WTC11 (cell line): ENCODE results near the gene CARD14. TPM values are rescaled to one million over a fixed set of nuclear protein-coding genes. Genes with fewer than 3 reads are reported as not detected.
A peak's percentile ranks its signal among the peaks of the same experiment; 100 is the strongest.

Source experiments
- ATAC-seq: fragments of 200-7000 bp; cut with Tn5 transposase; 2 replicates; pipeline ENCODE4 v1.10.0; 2021; ENCODE audit warnings: mild to moderate bottlenecking, moderate library complexity
- CTCF ChIA-PET: fragments of 300-600 bp; sonication (Branson Sonifier 250); formaldehyde crosslinking; loops from one replicate; lab custom pipeline; 2021; ENCODE audit warnings: antibody characterized with exemption; lab: Charles Lee
- POLR2A ChIA-PET: fragments of 350-600 bp; sonication (Branson Sonifier 250); formaldehyde crosslinking; loops from one replicate; lab custom pipeline; 2021; ENCODE audit warnings: antibody characterized with exemption; lab: Charles Lee
- DNase-seq: peaks from one replicate; pipeline ENCODE4 v3.0.0; 2021; ENCODE audit warnings: low spot score
- H3K27ac Mint-ChIP-seq: 2 replicates; pipeline ENCODE4 v1.8.0; 2021; ENCODE audit warnings: mixed read lengths
- H3K27me3 Mint-ChIP-seq: 2 replicates; pipeline ENCODE4 v1.8.0; 2021; ENCODE audit warnings: low read depth, mild to moderate bottlenecking, moderate library complexity, mixed read lengths
- H3K36me3 Mint-ChIP-seq: 2 replicates; pipeline ENCODE4 v1.8.0; 2021; ENCODE audit warnings: mixed read lengths
- H3K4me1 Mint-ChIP-seq: 2 replicates; pipeline ENCODE4 v1.8.0; 2022; ENCODE audit warnings: mixed read lengths
- H3K4me3 Mint-ChIP-seq: 2 replicates; pipeline ENCODE4 v1.8.0; 2021; ENCODE audit warnings: mild to moderate bottlenecking, moderate library complexity, mixed read lengths
- H3K9me3 Mint-ChIP-seq: 2 replicates; pipeline ENCODE4 v1.8.0; 2021; ENCODE audit warnings: mixed read lengths
- E2F5 ChIP-seq: sonication (generic); formaldehyde crosslinking; IDR thresholded peaks from 2 replicates; pipeline ENCODE4 v1.8.1; 2022; ENCODE audit warnings: mild to moderate bottlenecking, moderate library complexity, missing genetic modification reagents
- ETV6 ChIP-seq: sonication (generic); formaldehyde crosslinking; IDR thresholded peaks from 2 replicates; pipeline ENCODE4 v1.8.1; 2022; ENCODE audit warnings: mild to moderate bottlenecking, missing genetic modification reagents
- FOXJ3 ChIP-seq: sonication (generic); formaldehyde crosslinking; IDR thresholded peaks from 2 replicates; pipeline ENCODE4 v1.9.0; 2021; ENCODE audit warnings: missing genetic modification reagents, mild to moderate bottlenecking, borderline replicate concordance
- FOXK1 ChIP-seq: sonication (generic); formaldehyde crosslinking; IDR thresholded peaks from 2 replicates; pipeline ENCODE4 v1.8.0; 2022; ENCODE audit warnings: mild to moderate bottlenecking, moderate library complexity, missing genetic modification reagents
- FOXP1 ChIP-seq: sonication (generic); formaldehyde crosslinking; IDR thresholded peaks from 2 replicates; pipeline ENCODE4 v1.8.0; 2022; ENCODE audit warnings: missing genetic modification reagents, mild to moderate bottlenecking, moderate library complexity, borderline replicate concordance
- FOXP4 ChIP-seq: sonication (generic); formaldehyde crosslinking; IDR thresholded peaks from 2 replicates; pipeline ENCODE4 v1.8.0; 2022; ENCODE audit warnings: mild to moderate bottlenecking, missing genetic modification reagents
- HMGXB4 ChIP-seq: sonication (generic); formaldehyde crosslinking; IDR thresholded peaks from 2 replicates; pipeline ENCODE4 v1.8.1; 2023; ENCODE audit warnings: mild to moderate bottlenecking, moderate library complexity, missing genetic modification reagents
- MAX ChIP-seq: sonication (generic); formaldehyde crosslinking; IDR thresholded peaks from 2 replicates; pipeline ENCODE4 v1.8.0; 2022; ENCODE audit warnings: mild to moderate bottlenecking, missing genetic modification reagents
- MLX ChIP-seq: sonication (generic); formaldehyde crosslinking; IDR thresholded peaks from 2 replicates; pipeline ENCODE4 v1.8.1; 2023; ENCODE audit warnings: mild to moderate bottlenecking, missing genetic modification reagents, moderate library complexity
- MYBL2 ChIP-seq: sonication (generic); formaldehyde crosslinking; IDR thresholded peaks from 2 replicates; pipeline ENCODE4 v1.8.1; 2023; ENCODE audit warnings: mild to moderate bottlenecking, moderate library complexity, missing genetic modification reagents
- NFE2L1 ChIP-seq: sonication (generic); formaldehyde crosslinking; IDR thresholded peaks from 2 replicates; pipeline ENCODE4 v1.8.1; 2023; ENCODE audit warnings: missing genetic modification reagents
- NFYB ChIP-seq: sonication (generic); formaldehyde crosslinking; conservative IDR thresholded peaks from 2 replicates; pipeline ENCODE4 v1.8.0; 2022; ENCODE audit warnings: low read depth, missing genetic modification reagents
- NR1H2 ChIP-seq: sonication (generic); formaldehyde crosslinking; IDR thresholded peaks from 2 replicates; pipeline ENCODE4 v1.9.0; 2021; ENCODE audit warnings: mild to moderate bottlenecking, moderate library complexity, missing genetic modification reagents
- SMAD3 ChIP-seq: sonication (generic); formaldehyde crosslinking; IDR thresholded peaks from 2 replicates; pipeline ENCODE4 v1.8.0; 2022; ENCODE audit warnings: missing genetic modification reagents, mild to moderate bottlenecking, borderline replicate concordance
- SP1 ChIP-seq: sonication (generic); formaldehyde crosslinking; conservative IDR thresholded peaks from 2 replicates; pipeline ENCODE4 v1.8.1; 2022; ENCODE audit warnings: missing genetic modification reagents
- TCF7 ChIP-seq: sonication (generic); formaldehyde crosslinking; IDR thresholded peaks from 2 replicates; pipeline ENCODE4 v1.8.0; 2022; ENCODE audit warnings: mild to moderate bottlenecking, low read depth, missing genetic modification reagents, moderate library complexity
- TEAD1 ChIP-seq: sonication (generic); formaldehyde crosslinking; IDR thresholded peaks from 2 replicates; pipeline ENCODE4 v1.8.0; 2022; ENCODE audit warnings: mild to moderate bottlenecking, missing genetic modification reagents
- TEAD4 ChIP-seq: sonication (generic); formaldehyde crosslinking; IDR thresholded peaks from 2 replicates; pipeline ENCODE4 v1.8.0; 2022; ENCODE audit warnings: mild to moderate bottlenecking, missing genetic modification reagents
- USF1 ChIP-seq: sonication (generic); formaldehyde crosslinking; IDR thresholded peaks from 2 replicates; pipeline ENCODE4 v1.8.0; 2022; ENCODE audit warnings: mild to moderate bottlenecking, missing genetic modification reagents
- ZBTB43 ChIP-seq: sonication (generic); formaldehyde crosslinking; IDR thresholded peaks from 2 replicates; pipeline ENCODE4 v1.8.1; 2023; ENCODE audit warnings: mild to moderate bottlenecking, missing genetic modification reagents
- ZNF281 ChIP-seq: sonication (generic); formaldehyde crosslinking; IDR thresholded peaks from 2 replicates; pipeline ENCODE4 v1.8.0; 2023; ENCODE audit warnings: mild to moderate bottlenecking, missing genetic modification reagents
- ZNF317 ChIP-seq: sonication (generic); formaldehyde crosslinking; IDR thresholded peaks from 2 replicates; pipeline ENCODE4 v1.8.1; 2023; ENCODE audit warnings: low read depth, mild to moderate bottlenecking, moderate library complexity, missing genetic modification reagents, borderline replicate concordance
- ZNF416 ChIP-seq: fragments of 250-450 bp; sonication (Bioruptor Pico); IDR thresholded peaks from 2 replicates; pipeline ENCODE4 v1.9.0; 2021; ENCODE audit warnings: mild to moderate bottlenecking, inconsistent platforms
- ZNF423 ChIP-seq: fragments of 250-450 bp; sonication (Bioruptor Pico); IDR thresholded peaks from 2 replicates; pipeline ENCODE4 v2.1.2; 2022; ENCODE audit warnings: mild to moderate bottlenecking, moderate library complexity
- total RNA-seq: library from RNA; stranded (reverse); gene quantifications from 3 replicates; pipeline ENCODE4 v1.2.3, GENCODE V29; 2021

CARD14 gene
- total RNA-seq, 1 experiment from 2014 or later: 0.83 TPM

- ATAC-seq (peak; percentile 84), DNase-seq (peak; percentile 91)
- peaks cover 7% of the 10 kb centered on the region for H3K36me3 Mint-ChIP-seq
- ChIA-PET CTCF (interaction anchor here (0.6 to 1.8 kb wide), 11 partner anchors 14 to 1073 kb away, joined by 3 to 8 read pairs (median 3); partner anchors contain the start of gene GAA), POLR2A (no interaction called here)
- peaks cover 19% of the 10 kb centered on the region for H3K4me1 Mint-ChIP-seq
- peak within 1 kb of the TSS; percentile 63; the same call in 1 of the 2 replicates for H3K27ac Mint-ChIP-seq
- no peaks in the 10 kb centered on the region for H3K9me3 Mint-ChIP-seq
- peak within 1 kb of the TSS; percentile 91 for H3K4me3 Mint-ChIP-seq
- H3K27me3 Mint-ChIP-seq: no peaks in the 10 kb centered on the region
- TF ChIP-seq ZNF281 (no peak), ETV6 (CRISPR knock-in tag) (peak; percentile 73; the same call in 1 of the 2 replicates), ZNF317 (CRISPR knock-in tag) (peak; percentile 3; the same call in 1 of the 2 replicates), MAX (CRISPR knock-in tag) (peak; percentile 62; the same call in 1 of the 2 replicates), E2F5 (CRISPR knock-in tag) (no peak), SP1 (CRISPR knock-in tag) (peak; percentile 90), MYBL2 (CRISPR knock-in tag) (0 out of 2 replicates have a peak, but pooled peaks have one; percentile 38), NFE2L1 (CRISPR knock-in tag) (no peak), FOXK1 (CRISPR knock-in tag) (peak; percentile 52), NR1H2 (no peak), FOXJ3 (CRISPR knock-in tag) (no peak), SMAD3 (CRISPR knock-in tag) (no peak), ZNF423 (CRISPR knock-in tag) (0 out of 2 replicates have a peak, but pooled peaks have one; percentile 41), NFYB (CRISPR knock-in tag) (0 out of 2 replicates have a peak, but pooled peaks have one; percentile 15), ZBTB43 (CRISPR knock-in tag) (peak; percentile 75; the same call in 1 of the 2 replicates), TEAD4 (no peak), FOXP1 (CRISPR knock-in tag) (0 out of 2 replicates have a peak, but pooled peaks have one; percentile 49), MLX (no peak), HMGXB4 (CRISPR knock-in tag) (peak; percentile 55), USF1 (CRISPR knock-in tag) (peak; percentile 91), ZNF416 (CRISPR knock-in tag) (no peak), FOXP4 (CRISPR knock-in tag) (0 out of 2 replicates have a peak, but pooled peaks have one; percentile 10), TCF7 (CRISPR knock-in tag) (no peak), TEAD1 (CRISPR knock-in tag) (peak; percentile 58; the same call in 1 of the 2 replicates)
Measured at GRCh38 chr17:80220054-80220735, 50.4 kb downstream of the CARD14 start, which contains the start of the genes SGSH and SLC26A11. Gene SGSH (minus strand): TSS chr17:80220333. CDS start chr17:80220313, 20 bp downstream. Gene SLC26A11 (plus strand): TSS chr17:80220427. CDS start chr17:80221561, 1,134 bp downstream.
